AG10803 (cell line): ENCODE results near the gene TTLL9.

Experiments
- DNase-seq: peaks from one replicate; pipeline ENCODE4 v3.0.0; 2010; ENCODE audit warnings: low read depth
- H3K4me3 ChIP-seq: 2 replicates; pipeline ENCODE4 v1.5.1; 2011; ENCODE audit warnings: mild to moderate bottlenecking, low read length, control low read depth
- TF ChIP-seq, protein P1 (sequence below): conservative IDR thresholded peaks from 2 replicates; pipeline ENCODE4 v1.5.1; 2011; ENCODE audit warnings: mild to moderate bottlenecking, low read length, control low read depth, inconsistent platforms

The TTLL9 gene

DNA sequence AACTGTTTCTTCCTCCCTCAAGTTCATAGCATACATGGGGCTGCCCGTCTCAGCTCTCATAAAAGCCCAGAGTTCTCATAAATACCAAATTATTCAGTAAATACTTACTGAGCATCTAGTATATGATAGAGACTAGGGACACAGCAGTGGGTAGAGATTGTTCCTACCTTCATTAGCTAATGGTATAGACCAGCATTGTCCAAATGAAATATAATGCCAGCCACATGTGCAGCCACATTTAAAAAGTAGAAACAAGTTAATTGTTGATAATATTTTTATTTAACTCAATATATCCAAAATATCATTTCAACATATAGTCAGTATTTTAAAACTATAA lies 1.2 kb downstream of the TTLL9 start:
- TF ChIP-seq, protein P1, sequence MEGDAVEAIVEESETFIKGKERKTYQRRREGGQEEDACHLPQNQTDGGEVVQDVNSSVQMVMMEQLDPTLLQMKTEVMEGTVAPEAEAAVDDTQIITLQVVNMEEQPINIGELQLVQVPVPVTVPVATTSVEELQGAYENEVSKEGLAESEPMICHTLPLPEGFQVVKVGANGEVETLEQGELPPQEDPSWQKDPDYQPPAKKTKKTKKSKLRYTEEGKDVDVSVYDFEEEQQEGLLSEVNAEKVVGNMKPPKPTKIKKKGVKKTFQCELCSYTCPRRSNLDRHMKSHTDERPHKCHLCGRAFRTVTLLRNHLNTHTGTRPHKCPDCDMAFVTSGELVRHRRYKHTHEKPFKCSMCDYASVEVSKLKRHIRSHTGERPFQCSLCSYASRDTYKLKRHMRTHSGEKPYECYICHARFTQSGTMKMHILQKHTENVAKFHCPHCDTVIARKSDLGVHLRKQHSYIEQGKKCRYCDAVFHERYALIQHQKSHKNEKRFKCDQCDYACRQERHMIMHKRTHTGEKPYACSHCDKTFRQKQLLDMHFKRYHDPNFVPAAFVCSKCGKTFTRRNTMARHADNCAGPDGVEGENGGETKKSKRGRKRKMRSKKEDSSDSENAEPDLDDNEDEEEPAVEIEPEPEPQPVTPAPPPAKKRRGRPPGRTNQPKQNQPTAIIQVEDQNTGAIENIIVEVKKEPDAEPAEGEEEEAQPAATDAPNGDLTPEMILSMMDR, result no peak
- no peak for DNase-seq
- H3K4me3 ChIP-seq, result no peak overlapping the region

GRCh38 chr20:31872406-31872805 lies 2.0 kb downstream of the TTLL9 start:
- DNase-seq, result no peak
- TF ChIP-seq, protein P1, result no peak
- no peak overlapping the region for H3K4me3 ChIP-seq

DNA sequence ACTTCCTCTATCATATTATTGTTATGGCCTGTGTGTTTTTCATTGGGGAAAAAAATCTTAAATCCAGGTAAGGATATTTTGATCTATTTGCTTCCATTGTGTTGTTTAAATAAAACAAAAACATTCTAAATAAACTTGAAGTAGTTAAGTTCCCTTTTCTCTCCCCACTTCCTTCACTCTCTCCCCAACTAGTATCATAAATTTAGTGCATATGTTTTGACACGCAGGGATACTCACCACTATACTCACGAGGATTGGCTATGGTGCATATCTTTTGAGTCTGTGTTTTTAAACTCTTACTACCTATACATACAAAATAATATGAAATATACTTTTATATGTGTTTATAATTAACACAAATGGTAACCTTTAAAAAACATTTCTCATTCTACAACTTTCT lies 5.2 kb downstream of the TTLL9 start:
- TF ChIP-seq, protein P1, result no peak
- no peak for DNase-seq
- H3K4me3 ChIP-seq, result no peak overlapping the region

DNA sequence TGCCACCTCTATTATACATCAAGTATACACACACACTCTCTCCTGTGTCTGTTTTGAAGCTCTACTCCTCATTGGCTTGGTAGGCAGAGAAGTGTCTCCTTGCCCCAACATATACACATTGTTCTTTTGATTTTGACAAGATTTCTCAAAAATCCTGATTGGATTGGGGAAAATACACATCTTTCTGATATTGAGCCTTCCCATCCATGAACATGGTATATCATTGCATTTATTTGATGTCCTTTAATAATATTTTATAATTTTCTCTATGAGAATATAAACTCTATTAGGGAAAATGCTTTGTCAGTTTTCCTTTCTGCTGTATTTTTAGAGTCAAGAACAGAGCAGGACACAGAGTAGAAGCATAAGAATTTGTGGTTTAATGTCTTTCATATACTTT lies 7.2 kb downstream of the TTLL9 start:
- H3K4me3 ChIP-seq, result no peak overlapping the region
- DNase-seq, result no peak
- TF ChIP-seq, protein P1, result no peak

GRCh38 chr20:31879143-31879987 lies 8.9 kb downstream of the TTLL9 start:
- DNase-seq, result peak; percentile 92
- TF ChIP-seq, protein P1, result no peak

GRCh38 chr20:31881945-31882344 lies 11.5 kb downstream of the TTLL9 start:
- TF ChIP-seq, protein P1, result no peak
- no peak for DNase-seq
- no peak overlapping the region for H3K4me3 ChIP-seq

More at GRCh38 chr20:31879143-31879987, 8.9 kb downstream of the TTLL9 start:
- H3K4me3 ChIP-seq, result peak overlapping the region; percentile 76

- TF ChIP-seq, protein P1, result no peak
Observed at GRCh38 chr20:31883829-31884228, 13.4 kb downstream of the TTLL9 start.

More at GRCh38 chr20:31883829-31884228, 13.4 kb downstream of the TTLL9 start:
- no peak for DNase-seq
- no peak overlapping the region for H3K4me3 ChIP-seq
